ENCODE data around the gene PRR29.

DNA sequence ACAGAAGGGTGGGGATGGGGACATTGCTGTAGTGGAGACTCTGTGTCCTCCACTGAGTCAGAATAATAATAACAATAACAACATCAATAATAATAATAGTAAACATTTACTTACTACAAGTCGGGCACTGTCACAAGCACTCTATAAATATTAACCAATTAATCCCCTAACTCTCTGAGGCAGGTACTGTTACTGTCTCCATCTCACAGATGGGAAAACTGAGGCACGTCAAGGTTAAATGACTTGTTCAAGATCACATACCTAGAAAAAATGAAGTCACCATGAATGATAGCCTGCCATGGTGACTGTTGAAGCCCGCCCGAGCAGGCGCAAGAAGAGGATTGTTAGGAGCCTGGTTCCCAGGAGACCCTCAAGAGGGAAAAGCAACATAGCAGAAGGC lies 10.2 kb downstream of the PRR29 start:
- TF ChIP-seq POLR2AphosphoS5 (IDR thresholded peaks at IDR 0.05; ENCODE audit: low read depth, low read length): no peak
- no peak for TF ChIP-seq POU2F2 (IDR thresholded peaks at IDR 0.05; ENCODE audit: low read depth, low read length)
- no peak for TF ChIP-seq SPI1 (IDR thresholded peaks at IDR 0.05; ENCODE audit: low read depth, low read length)
